Endothelial cell of umbilical vein (primary cell): ENCODE data around the gene CD8B2.

ENCODE experiments used
- POLR2A ChIP-seq: IDR thresholded peaks from 2 replicates; pipeline ENCODE4 v1.6.1; 2012; ENCODE audit warnings: low read depth, mild to moderate bottlenecking, control low read depth, low read length
- POLR2AphosphoS5 ChIP-seq: IDR thresholded peaks from 2 replicates; pipeline ENCODE4 v1.6.1; 2012; ENCODE audit warnings: low read depth, mild to moderate bottlenecking, control low read depth, low read length, moderate library complexity; ENCODE audit not compliant: insufficient read depth

DNA sequence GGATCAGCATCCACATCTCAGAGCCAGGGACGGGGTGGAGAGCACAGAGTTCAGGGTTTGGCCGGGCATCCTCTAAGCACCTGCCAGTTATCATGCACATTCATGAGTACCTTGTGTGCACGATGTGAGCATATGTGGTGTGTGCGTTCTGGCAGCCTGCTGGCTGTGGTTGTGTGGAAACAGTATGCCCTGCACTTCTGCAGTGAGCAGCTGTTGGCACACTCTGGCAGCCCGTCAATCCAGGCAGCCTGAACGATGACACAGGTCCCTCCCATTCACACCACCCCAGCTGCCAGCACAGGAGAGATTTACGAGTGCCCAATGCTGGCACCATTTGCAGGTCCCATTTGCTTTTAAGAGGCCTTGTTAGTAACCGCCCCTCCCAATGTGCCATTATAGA lies 74.2 kb downstream of the CD8B2 start:
- TF ChIP-seq POLR2AphosphoS5 (no peak), POLR2A (no peak)
